ENCODE data around the gene GPR17.
A peak's percentile ranks its signal among the peaks of the same experiment; 100 is the strongest.

- no peak for TF ChIP-seq EZH2 (IDR thresholded peaks at IDR 0.05; ENCODE audit: borderline replicate concordance)
- TF ChIP-seq CTCF (IDR thresholded peaks at IDR 0.05; ENCODE audit: poor library complexity), result peak; percentile 57
- TF ChIP-seq EZH2phosphoT487 (IDR thresholded peaks at IDR 0.05; ENCODE audit: low read depth, severe bottlenecking, unreplicated experiment), result no peak
Measured at GRCh38 chr2:127695491-127696472, 49.8 kb downstream of the GPR17 start.
